ENCODE measurements around the gene PRPF40A. TPM values are rescaled to one million over a fixed set of nuclear protein-coding genes. Genes with fewer than 3 reads are reported as not detected.

PRPF40A gene
- total and polyA plus RNA-seq, 9 of the 15 experiments (the other 6 are each of a cell fraction or from before 2014, with no cell fraction given), result 168 to 304 (median 264) TPM

DNA sequence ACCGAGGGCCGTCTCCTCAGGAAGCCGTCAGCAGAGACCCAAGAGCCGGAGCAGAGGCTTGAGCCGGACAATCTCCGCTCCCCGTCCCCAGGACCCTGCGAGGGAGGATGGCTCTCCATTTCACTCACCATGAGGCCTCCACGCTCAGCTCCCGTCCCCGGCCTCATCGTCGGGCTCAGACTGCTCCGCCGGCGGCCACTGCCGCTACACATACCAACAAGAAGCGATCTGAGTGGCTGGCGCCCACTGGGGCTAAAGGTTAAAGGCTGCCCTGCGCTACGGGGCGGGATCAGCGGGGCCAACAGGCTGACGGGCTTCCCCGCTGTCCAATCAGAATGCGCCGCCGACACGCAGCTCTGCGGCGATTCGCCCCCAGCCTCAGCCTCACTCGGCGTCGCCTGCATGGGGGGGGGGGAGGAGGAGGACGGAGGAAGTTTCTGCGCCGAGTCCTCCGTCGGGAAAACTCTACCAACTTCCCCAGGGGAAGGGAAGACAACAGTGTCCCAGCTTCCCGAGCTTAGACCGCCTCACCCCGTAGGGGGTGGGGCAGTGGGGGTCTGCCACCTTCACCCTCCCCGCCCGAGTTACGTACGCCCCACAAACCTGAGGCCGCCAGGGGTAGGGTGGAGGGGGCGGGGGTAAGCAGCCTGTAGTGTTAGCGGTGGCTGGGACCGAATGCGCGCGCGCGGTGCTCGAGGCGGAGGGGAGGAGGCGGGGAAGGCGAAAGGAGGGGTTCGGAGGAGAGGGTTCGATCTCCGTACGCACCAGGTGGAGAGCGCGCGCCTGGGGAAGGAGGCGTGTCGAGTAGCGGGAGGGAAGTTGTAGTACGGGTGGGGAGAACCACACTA, at the start of gene PRPF40A (continued):
- TF ChIP-seq, protein P1, sequence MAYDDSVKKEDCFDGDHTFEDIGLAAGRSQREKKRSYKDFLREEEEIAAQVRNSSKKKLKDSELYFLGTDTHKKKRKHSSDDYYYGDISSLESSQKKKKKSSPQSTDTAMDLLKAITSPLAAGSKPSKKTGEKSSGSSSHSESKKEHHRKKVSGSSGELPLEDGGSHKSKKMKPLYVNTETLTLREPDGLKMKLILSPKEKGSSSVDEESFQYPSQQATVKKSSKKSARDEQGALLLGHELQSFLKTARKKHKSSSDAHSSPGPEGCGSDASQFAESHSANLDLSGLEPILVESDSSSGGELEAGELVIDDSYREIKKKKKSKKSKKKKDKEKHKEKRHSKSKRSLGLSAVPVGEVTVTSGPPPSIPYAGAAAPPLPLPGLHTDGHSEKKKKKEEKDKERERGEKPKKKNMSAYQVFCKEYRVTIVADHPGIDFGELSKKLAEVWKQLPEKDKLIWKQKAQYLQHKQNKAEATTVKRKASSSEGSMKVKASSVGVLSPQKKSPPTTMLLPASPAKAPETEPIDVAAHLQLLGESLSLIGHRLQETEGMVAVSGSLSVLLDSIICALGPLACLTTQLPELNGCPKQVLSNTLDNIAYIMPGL (CRISPR knock-in tag; IDR thresholded peaks at IDR 0.05), result no peak
- peak; percentile 38; the same call in 1 of the 2 replicates for TF ChIP-seq ATF1 (CRISPR knock-in tag; IDR thresholded peaks at IDR 0.05)
- TF ChIP-seq ATF1 (tag; IDR thresholded peaks at IDR 0.05), result peak; percentile 98
- TF ChIP-seq, protein P2, sequence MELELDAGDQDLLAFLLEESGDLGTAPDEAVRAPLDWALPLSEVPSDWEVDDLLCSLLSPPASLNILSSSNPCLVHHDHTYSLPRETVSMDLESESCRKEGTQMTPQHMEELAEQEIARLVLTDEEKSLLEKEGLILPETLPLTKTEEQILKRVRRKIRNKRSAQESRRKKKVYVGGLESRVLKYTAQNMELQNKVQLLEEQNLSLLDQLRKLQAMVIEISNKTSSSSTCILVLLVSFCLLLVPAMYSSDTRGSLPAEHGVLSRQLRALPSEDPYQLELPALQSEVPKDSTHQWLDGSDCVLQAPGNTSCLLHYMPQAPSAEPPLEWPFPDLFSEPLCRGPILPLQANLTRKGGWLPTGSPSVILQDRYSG (tag; conservative IDR thresholded peaks at IDR 0.05; ENCODE audit: low read depth), result no peak
- TF ChIP-seq CBFA2T3 (IDR thresholded peaks at IDR 0.05), result no peak
- no peak for TF ChIP-seq ZNF780A (CRISPR knock-in tag; IDR thresholded peaks at IDR 0.05)
- no peak for TF ChIP-seq ZNF197 (CRISPR knock-in tag; IDR thresholded peaks at IDR 0.05; ENCODE audit: low read depth)
- TF ChIP-seq TCF7 (IDR thresholded peaks at IDR 0.05; ENCODE audit: borderline replicate concordance), result no peak
- peak; percentile 85 for TF ChIP-seq HNRNPLL (IDR thresholded peaks at IDR 0.05; ENCODE audit: low read depth, low read length, poor library complexity, severe bottlenecking)
- TF ChIP-seq, protein P3, sequence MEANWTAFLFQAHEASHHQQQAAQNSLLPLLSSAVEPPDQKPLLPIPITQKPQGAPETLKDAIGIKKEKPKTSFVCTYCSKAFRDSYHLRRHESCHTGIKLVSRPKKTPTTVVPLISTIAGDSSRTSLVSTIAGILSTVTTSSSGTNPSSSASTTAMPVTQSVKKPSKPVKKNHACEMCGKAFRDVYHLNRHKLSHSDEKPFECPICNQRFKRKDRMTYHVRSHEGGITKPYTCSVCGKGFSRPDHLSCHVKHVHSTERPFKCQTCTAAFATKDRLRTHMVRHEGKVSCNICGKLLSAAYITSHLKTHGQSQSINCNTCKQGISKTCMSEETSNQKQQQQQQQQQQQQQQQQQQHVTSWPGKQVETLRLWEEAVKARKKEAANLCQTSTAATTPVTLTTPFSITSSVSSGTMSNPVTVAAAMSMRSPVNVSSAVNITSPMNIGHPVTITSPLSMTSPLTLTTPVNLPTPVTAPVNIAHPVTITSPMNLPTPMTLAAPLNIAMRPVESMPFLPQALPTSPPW (CRISPR knock-in tag; IDR thresholded peaks at IDR 0.05), result peak; percentile 98
- no peak for TF ChIP-seq KLF10 (CRISPR knock-in tag; IDR thresholded peaks at IDR 0.05)
- TF ChIP-seq PPARD (CRISPR knock-in tag; IDR thresholded peaks at IDR 0.05), result no peak
- TF ChIP-seq, protein P4, sequence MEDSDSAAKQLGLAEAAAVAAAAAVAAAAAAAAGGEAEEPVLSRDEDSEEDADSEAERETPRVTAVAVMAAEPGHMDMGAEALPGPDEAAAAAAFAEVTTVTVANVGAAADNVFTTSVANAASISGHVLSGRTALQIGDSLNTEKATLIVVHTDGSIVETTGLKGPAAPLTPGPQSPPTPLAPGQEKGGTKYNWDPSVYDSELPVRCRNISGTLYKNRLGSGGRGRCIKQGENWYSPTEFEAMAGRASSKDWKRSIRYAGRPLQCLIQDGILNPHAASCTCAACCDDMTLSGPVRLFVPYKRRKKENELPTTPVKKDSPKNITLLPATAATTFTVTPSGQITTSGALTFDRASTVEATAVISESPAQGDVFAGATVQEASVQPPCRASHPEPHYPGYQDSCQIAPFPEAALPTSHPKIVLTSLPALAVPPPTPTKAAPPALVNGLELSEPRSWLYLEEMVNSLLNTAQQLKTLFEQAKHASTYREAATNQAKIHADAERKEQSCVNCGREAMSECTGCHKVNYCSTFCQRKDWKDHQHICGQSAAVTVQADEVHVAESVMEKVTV (CRISPR knock-in tag; IDR thresholded peaks at IDR 0.05), result no peak
- TF ChIP-seq NFYB (IDR thresholded peaks at IDR 0.05; ENCODE audit: extremely low read depth, insufficient read length), result peak; percentile 95
- TF ChIP-seq, protein P5, sequence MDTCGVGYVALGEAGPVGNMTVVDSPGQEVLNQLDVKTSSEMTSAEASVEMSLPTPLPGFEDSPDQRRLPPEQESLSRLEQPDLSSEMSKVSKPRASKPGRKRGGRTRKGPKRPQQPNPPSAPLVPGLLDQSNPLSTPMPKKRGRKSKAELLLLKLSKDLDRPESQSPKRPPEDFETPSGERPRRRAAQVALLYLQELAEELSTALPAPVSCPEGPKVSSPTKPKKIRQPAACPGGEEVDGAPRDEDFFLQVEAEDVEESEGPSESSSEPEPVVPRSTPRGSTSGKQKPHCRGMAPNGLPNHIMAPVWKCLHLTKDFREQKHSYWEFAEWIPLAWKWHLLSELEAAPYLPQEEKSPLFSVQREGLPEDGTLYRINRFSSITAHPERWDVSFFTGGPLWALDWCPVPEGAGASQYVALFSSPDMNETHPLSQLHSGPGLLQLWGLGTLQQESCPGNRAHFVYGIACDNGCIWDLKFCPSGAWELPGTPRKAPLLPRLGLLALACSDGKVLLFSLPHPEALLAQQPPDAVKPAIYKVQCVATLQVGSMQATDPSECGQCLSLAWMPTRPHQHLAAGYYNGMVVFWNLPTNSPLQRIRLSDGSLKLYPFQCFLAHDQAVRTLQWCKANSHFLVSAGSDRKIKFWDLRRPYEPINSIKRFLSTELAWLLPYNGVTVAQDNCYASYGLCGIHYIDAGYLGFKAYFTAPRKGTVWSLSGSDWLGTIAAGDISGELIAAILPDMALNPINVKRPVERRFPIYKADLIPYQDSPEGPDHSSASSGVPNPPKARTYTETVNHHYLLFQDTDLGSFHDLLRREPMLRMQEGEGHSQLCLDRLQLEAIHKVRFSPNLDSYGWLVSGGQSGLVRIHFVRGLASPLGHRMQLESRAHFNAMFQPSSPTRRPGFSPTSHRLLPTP (IDR thresholded peaks at IDR 0.05; ENCODE audit: borderline replicate concordance, extremely low read depth, insufficient read length), result no peak
- TF ChIP-seq MTA1 (IDR thresholded peaks at IDR 0.05; ENCODE audit: borderline replicate concordance), result no peak
